Stimulated activated CD4-positive, alpha-beta T cell treated with anti-CD3 and anti-CD28 coated beads, Interleukin-4, amount 100 ng/mL, for 1 hour (primary cell): ENCODE data around the gene RMRP.

ENCODE experiments used
- DNase-seq: peaks from one replicate; pipeline ENCODE4 v3.0.0-alpha.2; 2020

The RMRP gene

GRCh38 chr9:35686222-35687203 is 28.7 kb upstream of the RMRP start:
- DNase-seq: no peak

GRCh38 chr9:35685506-35685905 is 27.7 kb upstream of the RMRP start:
- DNase-seq: no peak

GRCh38 chr9:35684921-35685320 is 27.1 kb upstream of the RMRP start:
- no peak for DNase-seq

- DNase-seq: no peak
Measured at GRCh38 chr9:35683323-35683722, 25.5 kb upstream of the RMRP start.

GRCh38 chr9:35682520-35683315 is 24.9 kb upstream of the RMRP start:
- no peak for DNase-seq

- DNase-seq: no peak
Measured at GRCh38 chr9:35682051-35682450, 24.2 kb upstream of the RMRP start.

GRCh38 chr9:35681341-35682002 is 23.7 kb upstream of the RMRP start:
- no peak for DNase-seq

GRCh38 chr9:35680331-35681105 is 22.7 kb upstream of the RMRP start:
- no peak for DNase-seq

GRCh38 chr9:35679766-35680330 is 22.0 kb upstream of the RMRP start:
- no peak for DNase-seq

- DNase-seq: no peak
Measured at GRCh38 chr9:35679091-35679490, 21.3 kb upstream of the RMRP start.

GRCh38 chr9:35675732-35676392 is 18.0 kb upstream of the RMRP start:
- peak; percentile 50 for DNase-seq

- DNase-seq: no peak
Measured at GRCh38 chr9:35675204-35675603, 17.4 kb upstream of the RMRP start.

- DNase-seq: no peak
Measured at GRCh38 chr9:35674025-35674361, 16.2 kb upstream of the RMRP start.

- DNase-seq: no peak
Measured at GRCh38 chr9:35673132-35674024, 15.6 kb upstream of the RMRP start, which contains the start of gene CA9. Gene CA9, plus strand, starts transcription at chr9:35673928. Its CDS starts 32 bp downstream, at chr9:35673960.

- no peak for DNase-seq
Measured at GRCh38 chr9:35669331-35670145, 11.7 kb upstream of the RMRP start.

- no peak for DNase-seq
Measured at GRCh38 chr9:35667939-35668338, 10.1 kb upstream of the RMRP start.

- no peak for DNase-seq
Measured at GRCh38 chr9:35666549-35666948, 8.7 kb upstream of the RMRP start.

GRCh38 chr9:35666045-35666444 is 8.2 kb upstream of the RMRP start:
- DNase-seq: no peak

GRCh38 chr9:35665471-35665818 is 7.6 kb upstream of the RMRP start:
- DNase-seq: no peak
